Measurements from ENCODE around the gene GPR152.

- no peak for TF ChIP-seq SIN3A (IDR thresholded peaks at IDR 0.05; ENCODE audit: borderline replicate concordance, insufficient read depth, low read length)
- no peak for TF ChIP-seq REST (IDR thresholded peaks at IDR 0.05; ENCODE audit: insufficient read depth in 1 of 2, low read depth in 2 of 2, low read length in 2 of 2)
Observed at GRCh38 chr11:67466962-67467771, 14.6 kb upstream of the GPR152 start.

All from PFSK-1 (cell line).